DND-41 (cell line): Measurements from ENCODE around the gene SRP54.

ENCODE experiments used
- CTCF ChIP-seq: IDR thresholded peaks from 2 replicates; pipeline ENCODE4 v1.5.1; 2012; ENCODE audit warnings: borderline replicate concordance, low read length, moderate library complexity, mild to moderate bottlenecking; ENCODE audit not compliant: poor library complexity, severe bottlenecking; ENCODE audit errors: extremely low read depth
- EZH2 ChIP-seq: IDR thresholded peaks from 3 replicates; pipeline ENCODE4 v1.6.1; 2012; ENCODE audit warnings: borderline replicate concordance, low read depth, mild to moderate bottlenecking, moderate library complexity, low read length, inconsistent platforms; ENCODE audit not compliant: severe bottlenecking

GRCh38 chr14:34935488-34935887, 47.3 kb upstream of the SRP54 start:
- TF ChIP-seq CTCF = no peak
- TF ChIP-seq EZH2 = no peak
